GM21619 (cell line): ENCODE results near the gene NAXE.
A peak's percentile ranks its signal among the peaks of the same experiment; 100 is the strongest.
"Not testable (repeated sequence)": the region's sequence is repeated elsewhere in the genome, so short reads cannot be mapped to it uniquely, and the experiment has no call there.

ENCODE experiments used
- ATAC-seq: cut with Tn5 transposase; IDR thresholded peaks from one replicate; pipeline ENCODE4 v1.9.1; 2021; ENCODE audit not compliant: unreplicated experiment

NAXE gene

GRCh38 chr1:156592158-156592909 is 758 bp downstream of the NAXE start:
- no peak for ATAC-seq

- no peak for ATAC-seq
These were observed 1.5 kb downstream of the NAXE start for GRCh38 chr1:156592910-156593660.

GRCh38 chr1:156593661-156593989 is 2.0 kb downstream of the NAXE start:
- no peak for ATAC-seq

- no peak for ATAC-seq
These were observed 2.6 kb downstream of the NAXE start for GRCh38 chr1:156594190-156594589.

GRCh38 chr1:156595016-156595415 is 3.4 kb downstream of the NAXE start:
- no peak for ATAC-seq

- ATAC-seq, result no peak
These were observed 4.8 kb downstream of the NAXE start for GRCh38 chr1:156596426-156596825.

GRCh38 chr1:156598125-156598524 is 6.5 kb downstream of the NAXE start:
- no peak for ATAC-seq

- no peak for ATAC-seq
These were observed 7.3 kb downstream of the NAXE start for GRCh38 chr1:156598731-156599432.

GRCh38 chr1:156599811-156600210 is 8.2 kb downstream of the NAXE start:
- ATAC-seq, result no peak

- ATAC-seq, result no peak
These were observed 9.2 kb downstream of the NAXE start for GRCh38 chr1:156600733-156601121.

- peak; percentile 59 for ATAC-seq
These were observed 9.7 kb downstream of the NAXE start, which contains the start of gene GPATCH4 for GRCh38 chr1:156601122-156601830. Gene GPATCH4, minus strand, starts transcription at chr1:156601479.

- ATAC-seq, result peak; percentile 25
These were observed 10.3 kb downstream of the NAXE start for GRCh38 chr1:156601892-156602291.

GRCh38 chr1:156602557-156602993 is 11.0 kb downstream of the NAXE start:
- no peak for ATAC-seq

GRCh38 chr1:156607344-156607743 is 15.8 kb downstream of the NAXE start:
- ATAC-seq, result not testable (repeated sequence)

- ATAC-seq, result peak; percentile 83
These were observed 16.6 kb downstream of the NAXE start for GRCh38 chr1:156608036-156608674.

- no peak for ATAC-seq
These were observed 17.4 kb downstream of the NAXE start for GRCh38 chr1:156608981-156609380.

GRCh38 chr1:156610072-156610471 is 18.5 kb downstream of the NAXE start:
- not testable (repeated sequence) for ATAC-seq

GRCh38 chr1:156612666-156613065 is 21.1 kb downstream of the NAXE start:
- ATAC-seq, result no peak

GRCh38 chr1:156615946-156616345 is 24.4 kb downstream of the NAXE start:
- ATAC-seq, result no peak

- no peak for ATAC-seq
These were observed 24.9 kb downstream of the NAXE start for GRCh38 chr1:156616463-156616862.
